Left lung (tissue), 10 donors: ENCODE results near the gene HSBP1. TPM values are rescaled to one million over a fixed set of nuclear protein-coding genes. Genes with fewer than 3 reads are reported as not detected.

Source experiments
- ATAC-seq: fragments of 200-7000 bp; cut with Tn5 transposase; one replicate; pipeline ENCODE4 v1.9.1; 2020; ENCODE audit warnings: moderate library complexity
- DNase-seq, 4 donors: peaks; one replicate each; pipeline ENCODE4 v3.0.0-alpha.2; 2013 to 2020
- H3K27ac ChIP-seq, 2 donors: fragments of 200-600 bp; sonication (generic) in 1 of 2; one replicate each; pipeline versions ENCODE4 v1.5.0 to v1.8.0; 2020 to 2021
- H3K27me3 ChIP-seq, 2 donors: fragments of 200-600 bp; sonication (generic) in 1 of 2; one replicate each; pipeline versions ENCODE4 v1.5.0 to v1.8.0; 2020 to 2021
- H3K36me3 ChIP-seq, 2 donors: fragments of 200-600 bp; sonication (generic) in 1 of 2; one replicate each; pipeline versions ENCODE4 v1.5.0 to v1.8.0; 2020 to 2021
- H3K4me1 ChIP-seq, 2 donors: fragments of 200-600 bp; one replicate each; pipeline ENCODE4 v1.8.0; 2021
- H3K4me3 ChIP-seq, 2 donors: fragments of 200-600 bp; sonication (generic) in 1 of 2; one replicate each; pipeline versions ENCODE4 v1.5.0 to v1.8.0; 2020 to 2021; ENCODE audit warnings: mild to moderate bottlenecking in 1 of 2
- H3K9me3 ChIP-seq, 2 donors: fragments of 200-600 bp; sonication (generic) in 1 of 2; one replicate each; pipeline versions ENCODE4 v1.5.0 to v1.8.0; 2020 to 2021
- intact Hi-C, 2 donors: fragments of 100-400 bp; cut with DNase I; formaldehyde crosslinking; loops; one replicate each; pipeline versions ENCODE4 v1.11.2 to v1.14.2; 2022
- polyA plus RNA-seq, 6 donors: library from polyadenylated mRNA; unstranded; fragments of 120-200 nt; gene quantifications; one replicate each; pipeline ENCODE4 v1.2.1, GENCODE V29; 2013; ENCODE audit not compliant: insufficient read length in 6 of 6
- total RNA-seq, 2 donors: library from RNA; stranded (reverse); fragmentation: NEBNext Ultra II Directional; extraction: Animal tissue kit (Norgen Biotek cat#: 25700); gene quantifications; one replicate each; pipeline ENCODE4 v1.2.1, GENCODE V29; 2021
- TF ChIP-seq, protein P1 (sequence below), 2 donors: fragments of 200-600 bp; sonication (generic) in 1 of 2; IDR thresholded peaks; one replicate each; pipeline versions ENCODE4 v1.5.0 to v1.8.0; 2021; ENCODE audit warnings: antibody characterized with exemption in 2 of 2
- donor health status: DM: no; HTN: yes; CAD: no.
- donor health status: DM: no; HTN: no; CAD: no.

Gene HSBP1
- total and polyA plus RNA-seq, 8 donors = 118 to 184 (median 168) TPM

DNA sequence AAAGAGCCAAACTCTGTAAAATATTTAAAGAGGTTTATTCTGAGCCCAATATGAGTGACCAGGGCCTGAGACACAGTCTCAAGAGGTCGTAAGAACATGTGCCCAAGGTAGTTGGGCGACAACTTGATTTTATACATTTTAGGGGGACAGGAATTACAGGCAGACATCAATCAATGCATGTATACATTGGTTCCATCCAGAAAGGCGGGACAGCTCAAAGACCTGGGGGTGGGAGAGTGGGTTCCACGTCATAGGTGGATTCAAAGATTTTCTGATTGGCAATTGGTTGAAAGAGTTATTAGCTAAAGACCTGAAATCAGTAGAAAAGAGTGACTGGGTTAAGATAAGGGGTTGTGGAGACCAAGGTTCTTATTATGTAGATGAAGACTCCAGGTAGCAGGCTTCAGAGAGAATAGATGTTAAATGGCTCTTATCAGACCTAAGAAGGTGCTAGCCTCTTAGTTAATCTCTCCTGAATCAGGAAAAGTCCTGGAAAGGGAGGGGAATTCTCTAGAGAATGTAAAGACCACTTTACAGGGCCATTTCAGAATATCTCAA lies 32.4 kb downstream of the HSBP1 start:
- intact Hi-C loops = no loop called here
- H3K4me1 ChIP-seq = peaks cover 0 to 27% of the 10 kb centered on the region in 2 donors
- ATAC-seq = no peak
- H3K27ac ChIP-seq = no peak overlapping the region
- DNase-seq = no peak
- no peaks in the 10 kb centered on the region for H3K9me3 ChIP-seq
- H3K27me3 ChIP-seq = no peaks in the 10 kb centered on the region
- H3K36me3 ChIP-seq = no peaks in the 10 kb centered on the region
- H3K4me3 ChIP-seq = no peak overlapping the region
- TF ChIP-seq, protein P1, sequence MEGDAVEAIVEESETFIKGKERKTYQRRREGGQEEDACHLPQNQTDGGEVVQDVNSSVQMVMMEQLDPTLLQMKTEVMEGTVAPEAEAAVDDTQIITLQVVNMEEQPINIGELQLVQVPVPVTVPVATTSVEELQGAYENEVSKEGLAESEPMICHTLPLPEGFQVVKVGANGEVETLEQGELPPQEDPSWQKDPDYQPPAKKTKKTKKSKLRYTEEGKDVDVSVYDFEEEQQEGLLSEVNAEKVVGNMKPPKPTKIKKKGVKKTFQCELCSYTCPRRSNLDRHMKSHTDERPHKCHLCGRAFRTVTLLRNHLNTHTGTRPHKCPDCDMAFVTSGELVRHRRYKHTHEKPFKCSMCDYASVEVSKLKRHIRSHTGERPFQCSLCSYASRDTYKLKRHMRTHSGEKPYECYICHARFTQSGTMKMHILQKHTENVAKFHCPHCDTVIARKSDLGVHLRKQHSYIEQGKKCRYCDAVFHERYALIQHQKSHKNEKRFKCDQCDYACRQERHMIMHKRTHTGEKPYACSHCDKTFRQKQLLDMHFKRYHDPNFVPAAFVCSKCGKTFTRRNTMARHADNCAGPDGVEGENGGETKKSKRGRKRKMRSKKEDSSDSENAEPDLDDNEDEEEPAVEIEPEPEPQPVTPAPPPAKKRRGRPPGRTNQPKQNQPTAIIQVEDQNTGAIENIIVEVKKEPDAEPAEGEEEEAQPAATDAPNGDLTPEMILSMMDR (IDR thresholded peaks at IDR 0.05) = no peak

DNA sequence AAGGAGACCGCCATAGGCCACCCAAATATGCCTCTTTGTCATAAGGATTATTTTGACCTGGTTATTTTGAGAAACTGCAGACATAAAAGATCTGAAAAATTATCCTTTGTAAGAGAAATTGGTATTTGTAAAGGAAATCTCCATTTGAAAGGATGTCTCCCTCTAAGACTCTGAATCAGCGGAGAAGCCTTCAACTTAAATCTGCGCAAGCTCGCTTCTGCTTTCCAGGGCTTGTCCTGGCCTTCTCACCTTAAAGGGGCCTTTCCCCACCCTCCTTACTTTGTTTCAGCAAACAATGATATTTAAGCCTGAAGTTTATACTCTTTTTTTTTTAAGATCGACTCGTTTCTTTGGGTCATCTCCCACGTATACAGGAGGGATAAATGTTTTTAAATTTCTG lies 34.5 kb downstream of the HSBP1 start:
- intact Hi-C loops = no loop called here
- no peak for DNase-seq
- H3K9me3 ChIP-seq = no peaks in the 10 kb centered on the region
- no peaks in the 10 kb centered on the region for H3K27me3 ChIP-seq
- H3K27ac ChIP-seq = no peak overlapping the region
- no peak overlapping the region for H3K4me3 ChIP-seq
- ATAC-seq = no peak
- TF ChIP-seq, protein P1 (IDR thresholded peaks at IDR 0.05) = no peak
- peaks cover 0 to 21% of the 10 kb centered on the region in 2 donors for H3K4me1 ChIP-seq
- no peaks in the 10 kb centered on the region for H3K36me3 ChIP-seq

DNA sequence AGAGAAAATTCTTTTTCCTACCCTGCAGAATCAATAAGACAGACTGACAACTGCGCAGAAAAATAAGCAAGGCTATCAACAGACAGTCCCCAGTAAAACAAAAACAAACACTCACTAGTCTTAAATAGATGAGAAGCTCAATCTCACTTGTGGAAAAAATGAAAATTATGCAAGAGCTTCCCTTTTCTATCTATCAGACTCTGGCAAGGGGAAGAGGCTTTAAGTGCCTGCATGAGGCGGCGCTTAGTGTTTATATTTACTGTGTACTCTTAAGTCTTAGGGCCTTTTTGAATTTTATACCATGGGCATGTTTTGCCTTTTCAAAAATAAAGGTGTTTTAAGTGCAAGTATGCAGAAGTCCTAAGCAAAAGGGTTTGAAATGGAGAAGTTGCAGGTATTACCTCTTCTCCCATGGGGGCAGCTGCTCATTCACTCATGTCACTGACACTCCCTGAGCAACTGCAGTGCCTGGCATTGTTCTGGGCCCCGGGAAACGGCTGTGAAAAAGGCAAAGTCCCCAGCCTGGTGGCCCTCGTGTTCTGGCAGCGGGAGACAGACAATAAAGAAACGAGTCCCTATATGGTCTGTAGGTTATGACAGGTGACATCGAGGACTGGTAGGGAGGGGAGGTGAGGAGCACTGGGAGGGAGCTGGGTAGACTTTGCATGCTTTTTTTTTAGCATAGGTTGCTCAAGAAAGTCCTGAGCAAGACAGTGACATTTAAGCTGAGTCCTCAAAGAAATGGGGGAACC lies 35.2 kb downstream of the HSBP1 start:
- Histone ChIP-seq H3K27ac (no peak overlapping the region), H3K4me3 (no peak overlapping the region), H3K4me1 (peaks cover 0 to 27% of the 10 kb centered on the region in 2 donors), H3K27me3 (no peaks in the 10 kb centered on the region), H3K36me3 (no peaks in the 10 kb centered on the region), H3K9me3 (no peaks in the 10 kb centered on the region)
- ATAC-seq (no peak), DNase-seq (peak in 1 of 4 donors; percentile 19)
- TF ChIP-seq, protein P1 (IDR thresholded peaks at IDR 0.05) = no peak
- intact Hi-C loops = no loop called here

DNA sequence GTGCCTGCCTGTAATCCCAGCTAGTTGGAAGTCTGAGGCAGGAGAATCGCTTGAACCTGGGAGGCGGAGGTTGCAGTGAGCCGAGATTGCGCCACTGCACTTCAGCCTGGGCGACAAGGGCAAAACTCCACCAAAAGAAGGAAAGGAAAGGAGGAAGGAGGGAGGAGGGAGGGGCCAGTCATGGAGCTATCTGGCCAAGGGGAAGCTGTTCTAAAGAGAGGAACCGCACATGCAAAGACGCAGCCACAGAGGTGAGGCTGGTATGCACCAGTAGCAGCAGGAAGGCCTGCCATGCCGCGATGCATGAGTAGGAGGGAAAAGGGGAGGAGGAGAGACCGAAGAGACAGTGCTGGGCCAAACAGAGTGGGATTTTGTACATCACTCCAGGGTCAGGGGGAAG lies 35.9 kb downstream of the HSBP1 start:
- Histone ChIP-seq H3K9me3 (no peaks in the 10 kb centered on the region), H3K27me3 (no peaks in the 10 kb centered on the region), H3K4me3 (no peak overlapping the region), H3K36me3 (no peaks in the 10 kb centered on the region), H3K4me1 (peaks cover 0 to 27% of the 10 kb centered on the region in 2 donors), H3K27ac (no peak overlapping the region)
- ATAC-seq = no peak
- TF ChIP-seq, protein P1 (IDR thresholded peaks at IDR 0.05) = no peak
- intact Hi-C loops = no loop called here
- no peak for DNase-seq

DNA sequence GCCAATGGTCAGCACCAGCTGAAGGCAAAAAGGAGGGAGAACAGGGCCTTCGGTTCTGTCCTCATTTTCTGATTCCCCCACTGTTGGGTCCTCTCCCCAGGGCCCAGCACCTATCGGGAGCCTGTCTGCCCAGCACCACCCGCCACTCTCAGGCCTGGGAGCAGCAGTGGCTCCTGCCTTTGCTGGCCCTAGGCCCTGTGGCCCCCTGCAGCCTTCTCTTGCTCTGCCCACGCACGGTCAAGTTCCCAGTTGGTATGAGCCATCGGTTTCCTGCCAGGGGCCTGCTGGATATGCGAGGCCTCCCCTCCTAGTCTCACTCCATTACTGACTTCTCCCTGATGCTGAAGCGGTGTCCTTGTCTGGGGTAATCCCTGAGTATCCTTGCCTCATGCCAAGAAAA lies 37.5 kb downstream of the HSBP1 start:
- no peak for DNase-seq
- Histone ChIP-seq H3K9me3 (no peaks in the 10 kb centered on the region), H3K36me3 (no peaks in the 10 kb centered on the region), H3K4me1 (peaks cover 0 to 27% of the 10 kb centered on the region in 2 donors), H3K27me3 (no peaks in the 10 kb centered on the region), H3K27ac (no peak overlapping the region), H3K4me3 (no peak overlapping the region)
- TF ChIP-seq, protein P1 (IDR thresholded peaks at IDR 0.05) = no peak
- intact Hi-C loops = no loop called here
- no peak for ATAC-seq
